ENCODE results near the gene OTUD4.
"Not testable (repeated sequence)": the region's sequence is repeated elsewhere in the genome, so short reads cannot be mapped to it uniquely, and the experiment has no call there.

OTUD4 gene, protein sequence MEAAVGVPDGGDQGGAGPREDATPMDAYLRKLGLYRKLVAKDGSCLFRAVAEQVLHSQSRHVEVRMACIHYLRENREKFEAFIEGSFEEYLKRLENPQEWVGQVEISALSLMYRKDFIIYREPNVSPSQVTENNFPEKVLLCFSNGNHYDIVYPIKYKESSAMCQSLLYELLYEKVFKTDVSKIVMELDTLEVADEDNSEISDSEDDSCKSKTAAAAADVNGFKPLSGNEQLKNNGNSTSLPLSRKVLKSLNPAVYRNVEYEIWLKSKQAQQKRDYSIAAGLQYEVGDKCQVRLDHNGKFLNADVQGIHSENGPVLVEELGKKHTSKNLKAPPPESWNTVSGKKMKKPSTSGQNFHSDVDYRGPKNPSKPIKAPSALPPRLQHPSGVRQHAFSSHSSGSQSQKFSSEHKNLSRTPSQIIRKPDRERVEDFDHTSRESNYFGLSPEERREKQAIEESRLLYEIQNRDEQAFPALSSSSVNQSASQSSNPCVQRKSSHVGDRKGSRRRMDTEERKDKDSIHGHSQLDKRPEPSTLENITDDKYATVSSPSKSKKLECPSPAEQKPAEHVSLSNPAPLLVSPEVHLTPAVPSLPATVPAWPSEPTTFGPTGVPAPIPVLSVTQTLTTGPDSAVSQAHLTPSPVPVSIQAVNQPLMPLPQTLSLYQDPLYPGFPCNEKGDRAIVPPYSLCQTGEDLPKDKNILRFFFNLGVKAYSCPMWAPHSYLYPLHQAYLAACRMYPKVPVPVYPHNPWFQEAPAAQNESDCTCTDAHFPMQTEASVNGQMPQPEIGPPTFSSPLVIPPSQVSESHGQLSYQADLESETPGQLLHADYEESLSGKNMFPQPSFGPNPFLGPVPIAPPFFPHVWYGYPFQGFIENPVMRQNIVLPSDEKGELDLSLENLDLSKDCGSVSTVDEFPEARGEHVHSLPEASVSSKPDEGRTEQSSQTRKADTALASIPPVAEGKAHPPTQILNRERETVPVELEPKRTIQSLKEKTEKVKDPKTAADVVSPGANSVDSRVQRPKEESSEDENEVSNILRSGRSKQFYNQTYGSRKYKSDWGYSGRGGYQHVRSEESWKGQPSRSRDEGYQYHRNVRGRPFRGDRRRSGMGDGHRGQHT

DNA sequence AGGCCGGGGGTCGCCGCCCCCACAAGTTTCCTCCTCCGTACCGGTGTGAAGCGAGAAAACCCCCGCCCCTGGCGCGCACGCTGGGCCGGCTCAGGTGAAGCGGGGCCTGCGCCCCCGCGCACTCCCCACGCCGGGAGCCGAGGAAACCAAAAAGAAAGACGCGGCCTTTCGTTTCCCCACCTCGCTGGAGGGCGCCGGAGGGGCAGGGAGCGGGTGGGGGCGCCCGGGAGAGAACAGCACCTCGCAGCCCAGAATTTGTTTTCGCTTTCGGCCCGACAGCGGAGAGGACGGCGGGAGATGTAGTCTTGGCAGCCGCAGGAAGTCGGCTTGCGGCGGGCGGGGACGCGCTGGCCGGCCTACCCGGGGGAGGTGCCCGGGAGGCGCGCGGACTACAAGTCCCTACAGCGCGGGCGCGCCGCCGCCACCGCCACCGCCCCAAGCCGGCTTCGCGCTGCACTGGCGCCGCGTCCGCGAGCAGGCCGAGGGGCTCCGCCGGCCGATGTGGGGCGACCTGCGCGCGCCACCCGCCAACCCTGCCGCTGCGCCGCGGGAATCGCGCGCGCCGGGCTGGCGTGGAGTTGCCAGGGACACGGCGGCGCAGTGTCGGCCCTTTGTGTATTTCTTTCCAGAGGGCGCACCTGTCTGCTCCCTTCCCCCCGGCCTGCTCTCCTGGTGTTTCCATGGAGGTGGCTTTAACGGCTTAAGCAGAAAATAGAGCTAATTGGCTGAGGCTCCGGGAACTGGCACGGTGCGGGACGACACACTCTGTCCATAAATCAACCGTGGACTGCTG is at the start of gene OTUD4:
TSS of gene OTUD4 (minus strand) at position 292 of the 793 bp plus-strand sequence. CDS start 616 bp downstream, outside the sequence.
- TF ChIP-seq, protein P1, sequence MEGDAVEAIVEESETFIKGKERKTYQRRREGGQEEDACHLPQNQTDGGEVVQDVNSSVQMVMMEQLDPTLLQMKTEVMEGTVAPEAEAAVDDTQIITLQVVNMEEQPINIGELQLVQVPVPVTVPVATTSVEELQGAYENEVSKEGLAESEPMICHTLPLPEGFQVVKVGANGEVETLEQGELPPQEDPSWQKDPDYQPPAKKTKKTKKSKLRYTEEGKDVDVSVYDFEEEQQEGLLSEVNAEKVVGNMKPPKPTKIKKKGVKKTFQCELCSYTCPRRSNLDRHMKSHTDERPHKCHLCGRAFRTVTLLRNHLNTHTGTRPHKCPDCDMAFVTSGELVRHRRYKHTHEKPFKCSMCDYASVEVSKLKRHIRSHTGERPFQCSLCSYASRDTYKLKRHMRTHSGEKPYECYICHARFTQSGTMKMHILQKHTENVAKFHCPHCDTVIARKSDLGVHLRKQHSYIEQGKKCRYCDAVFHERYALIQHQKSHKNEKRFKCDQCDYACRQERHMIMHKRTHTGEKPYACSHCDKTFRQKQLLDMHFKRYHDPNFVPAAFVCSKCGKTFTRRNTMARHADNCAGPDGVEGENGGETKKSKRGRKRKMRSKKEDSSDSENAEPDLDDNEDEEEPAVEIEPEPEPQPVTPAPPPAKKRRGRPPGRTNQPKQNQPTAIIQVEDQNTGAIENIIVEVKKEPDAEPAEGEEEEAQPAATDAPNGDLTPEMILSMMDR (IDR thresholded peaks at IDR 0.05; ENCODE audit: low read depth, low read length, missing control alignments) = peak; percentile 26
- peak within 1 kb of the TSS; percentile 58 for H3K4me3 ChIP-seq (ENCODE audit: low read depth, low read length)
- DNase-seq (ENCODE audit: low read depth) = peak; percentile 88

- not testable (repeated sequence) for DNase-seq (ENCODE audit: low read depth); H3K4me3 ChIP-seq (ENCODE audit: low read depth, low read length)
Observed at GRCh38 chr4:145223228-145223627, 42.8 kb upstream of the OTUD4 start.

- not testable (repeated sequence) for DNase-seq (ENCODE audit: low read depth); H3K4me3 ChIP-seq (ENCODE audit: low read depth, low read length)
Observed at GRCh38 chr4:145221529-145221928, 41.1 kb upstream of the OTUD4 start.

GRCh38 chr4:145219090-145219489 is 38.7 kb upstream of the OTUD4 start:
- no peak for DNase-seq (ENCODE audit: low read depth)
- TF ChIP-seq, protein P1 (IDR thresholded peaks at IDR 0.05; ENCODE audit: low read depth, low read length, missing control alignments) = no peak
- no peak overlapping the region for H3K4me3 ChIP-seq (ENCODE audit: low read depth, low read length)

GRCh38 chr4:145218251-145218650 is 37.9 kb upstream of the OTUD4 start:
- TF ChIP-seq, protein P1 (IDR thresholded peaks at IDR 0.05; ENCODE audit: low read depth, low read length, missing control alignments) = no peak
- DNase-seq (ENCODE audit: low read depth) = no peak
- no peak overlapping the region for H3K4me3 ChIP-seq (ENCODE audit: low read depth, low read length)

DNA sequence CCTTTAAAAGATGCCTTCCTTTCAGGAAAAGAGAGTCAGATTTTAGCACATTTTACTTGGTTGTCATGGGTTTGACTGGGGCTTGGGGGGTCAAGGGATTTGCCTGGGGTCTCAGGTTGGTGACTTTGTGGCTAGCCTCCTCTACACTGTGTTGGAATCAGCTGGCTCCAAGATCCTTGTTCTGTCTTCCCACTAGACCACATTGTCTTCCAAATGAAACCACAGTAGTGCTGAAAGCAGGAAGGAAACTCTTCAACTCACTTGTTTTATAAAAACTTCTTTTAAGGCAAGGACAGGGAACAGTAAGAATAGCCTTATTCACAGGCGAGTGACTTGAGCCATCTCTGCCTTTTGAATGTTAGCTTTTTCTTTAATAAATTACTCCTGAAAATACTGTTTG is 37.0 kb upstream of the OTUD4 start:
- TF ChIP-seq, protein P1 (IDR thresholded peaks at IDR 0.05; ENCODE audit: low read depth, low read length, missing control alignments) = no peak
- no peak for DNase-seq (ENCODE audit: low read depth)
- H3K4me3 ChIP-seq (ENCODE audit: low read depth, low read length) = no peak overlapping the region

DNA sequence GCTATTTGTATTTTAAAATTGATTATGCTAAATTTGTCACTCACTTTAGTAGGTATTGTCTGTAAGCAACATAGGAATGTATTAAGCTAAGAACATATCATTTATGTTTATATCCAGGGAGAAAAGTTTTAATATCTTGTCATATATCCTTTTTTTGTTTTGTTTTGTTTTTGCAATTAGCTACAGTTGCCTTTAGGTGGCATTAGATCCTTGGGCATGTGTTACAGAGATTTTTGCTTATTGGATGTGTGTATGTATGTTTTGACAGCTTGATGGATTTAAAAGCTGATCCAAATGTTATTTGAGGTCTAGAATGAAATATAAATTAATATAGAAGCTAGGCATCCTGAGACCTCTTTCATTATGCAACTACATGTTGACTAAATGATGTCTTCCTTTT is 36.1 kb upstream of the OTUD4 start:
- no peak overlapping the region for H3K4me3 ChIP-seq (ENCODE audit: low read depth, low read length)
- no peak for DNase-seq (ENCODE audit: low read depth)
- TF ChIP-seq, protein P1 (IDR thresholded peaks at IDR 0.05; ENCODE audit: low read depth, low read length, missing control alignments) = peak; percentile 33

Data from GM12864 (cell line).